Nephron progenitor cell (in vitro differentiated cells): ENCODE data around the gene PTGES3L.
A peak's percentile ranks its signal among the peaks of the same experiment; 100 is the strongest.

Source experiments
- DNase-seq: peaks from one replicate; pipeline ENCODE4 v3.0.0; 2021
- H3K27ac Mint-ChIP-seq: 2 replicates; pipeline ENCODE4 v1.8.0; 2021; ENCODE audit warnings: mild to moderate bottlenecking, moderate library complexity, mixed read lengths
- H3K27me3 Mint-ChIP-seq: 2 replicates; pipeline ENCODE4 v1.8.0; 2021; ENCODE audit warnings: mild to moderate bottlenecking, low read depth, mixed read lengths; ENCODE audit not compliant: poor library complexity
- H3K36me3 Mint-ChIP-seq: 2 replicates; pipeline ENCODE4 v1.8.0; 2021; ENCODE audit warnings: low read depth, mixed read lengths
- H3K4me1 Mint-ChIP-seq: 2 replicates; pipeline ENCODE4 v1.8.0; 2021; ENCODE audit warnings: mixed read lengths
- H3K4me3 Mint-ChIP-seq: 2 replicates; pipeline ENCODE4 v1.8.0; 2021; ENCODE audit warnings: mild to moderate bottlenecking, moderate library complexity, mixed read lengths
- H3K9me3 Mint-ChIP-seq: 2 replicates; pipeline ENCODE4 v1.8.0; 2021; ENCODE audit warnings: mild to moderate bottlenecking, moderate library complexity, mixed read lengths
- TF ChIP-seq, protein P1 (sequence below): fragments of 200-600 bp; sonication (generic); IDR thresholded peaks from 2 replicates; pipeline ENCODE4 v1.5.0; 2021; ENCODE audit warnings: antibody characterized with exemption

Gene PTGES3L

GRCh38 chr17:42971589-42971988, 8.3 kb downstream of the PTGES3L start:
- Mint-ChIP-seq H3K9me3 (peaks cover 4% of the 10 kb centered on the region), H3K27ac (no peak overlapping the region), H3K4me1 (peaks cover 34% of the 10 kb centered on the region), H3K27me3 (peaks cover 9% of the 10 kb centered on the region), H3K4me3 (no peak overlapping the region), H3K36me3 (peaks cover 8% of the 10 kb centered on the region)
- no peak for DNase-seq
- TF ChIP-seq, protein P1, sequence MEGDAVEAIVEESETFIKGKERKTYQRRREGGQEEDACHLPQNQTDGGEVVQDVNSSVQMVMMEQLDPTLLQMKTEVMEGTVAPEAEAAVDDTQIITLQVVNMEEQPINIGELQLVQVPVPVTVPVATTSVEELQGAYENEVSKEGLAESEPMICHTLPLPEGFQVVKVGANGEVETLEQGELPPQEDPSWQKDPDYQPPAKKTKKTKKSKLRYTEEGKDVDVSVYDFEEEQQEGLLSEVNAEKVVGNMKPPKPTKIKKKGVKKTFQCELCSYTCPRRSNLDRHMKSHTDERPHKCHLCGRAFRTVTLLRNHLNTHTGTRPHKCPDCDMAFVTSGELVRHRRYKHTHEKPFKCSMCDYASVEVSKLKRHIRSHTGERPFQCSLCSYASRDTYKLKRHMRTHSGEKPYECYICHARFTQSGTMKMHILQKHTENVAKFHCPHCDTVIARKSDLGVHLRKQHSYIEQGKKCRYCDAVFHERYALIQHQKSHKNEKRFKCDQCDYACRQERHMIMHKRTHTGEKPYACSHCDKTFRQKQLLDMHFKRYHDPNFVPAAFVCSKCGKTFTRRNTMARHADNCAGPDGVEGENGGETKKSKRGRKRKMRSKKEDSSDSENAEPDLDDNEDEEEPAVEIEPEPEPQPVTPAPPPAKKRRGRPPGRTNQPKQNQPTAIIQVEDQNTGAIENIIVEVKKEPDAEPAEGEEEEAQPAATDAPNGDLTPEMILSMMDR = no peak

- Mint-ChIP-seq H3K27ac (peak overlapping the region; percentile 71), H3K36me3 (peaks cover 8% of the 10 kb centered on the region), H3K4me1 (peaks cover 32% of the 10 kb centered on the region), H3K27me3 (peaks cover 7% of the 10 kb centered on the region), H3K9me3 (peaks cover 4% of the 10 kb centered on the region), H3K4me3 (peak overlapping the region; percentile 32)
- TF ChIP-seq, protein P1 = no peak
- DNase-seq = no peak
Measured at GRCh38 chr17:42969001-42969581, 10.8 kb downstream of the PTGES3L start.

DNA sequence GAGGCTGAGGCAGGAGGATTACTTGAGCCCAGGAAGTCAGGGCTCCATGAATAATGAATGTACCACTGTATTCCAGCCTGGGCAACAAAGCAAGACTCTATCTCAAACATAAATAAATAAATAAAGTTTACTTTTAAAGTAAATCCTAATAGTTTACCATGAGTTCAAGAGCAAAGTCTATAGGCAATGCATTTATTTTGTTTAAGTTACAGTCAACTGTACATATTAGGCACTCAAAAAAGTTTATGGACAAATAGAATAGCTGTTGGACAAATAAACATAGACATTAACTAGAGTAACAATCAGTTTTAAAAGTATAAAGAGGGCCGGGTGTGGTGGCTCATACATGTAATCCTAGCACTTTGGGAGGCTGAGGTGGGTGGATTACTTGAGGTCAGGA, 12.0 kb downstream of the PTGES3L start:
- TF ChIP-seq, protein P1 = no peak
- Mint-ChIP-seq H3K36me3 (peaks cover 14% of the 10 kb centered on the region), H3K4me3 (no peak overlapping the region), H3K9me3 (peaks cover 4% of the 10 kb centered on the region), H3K27me3 (peaks cover 7% of the 10 kb centered on the region), H3K4me1 (peaks cover 42% of the 10 kb centered on the region), H3K27ac (no peak overlapping the region)
- DNase-seq = no peak

DNA sequence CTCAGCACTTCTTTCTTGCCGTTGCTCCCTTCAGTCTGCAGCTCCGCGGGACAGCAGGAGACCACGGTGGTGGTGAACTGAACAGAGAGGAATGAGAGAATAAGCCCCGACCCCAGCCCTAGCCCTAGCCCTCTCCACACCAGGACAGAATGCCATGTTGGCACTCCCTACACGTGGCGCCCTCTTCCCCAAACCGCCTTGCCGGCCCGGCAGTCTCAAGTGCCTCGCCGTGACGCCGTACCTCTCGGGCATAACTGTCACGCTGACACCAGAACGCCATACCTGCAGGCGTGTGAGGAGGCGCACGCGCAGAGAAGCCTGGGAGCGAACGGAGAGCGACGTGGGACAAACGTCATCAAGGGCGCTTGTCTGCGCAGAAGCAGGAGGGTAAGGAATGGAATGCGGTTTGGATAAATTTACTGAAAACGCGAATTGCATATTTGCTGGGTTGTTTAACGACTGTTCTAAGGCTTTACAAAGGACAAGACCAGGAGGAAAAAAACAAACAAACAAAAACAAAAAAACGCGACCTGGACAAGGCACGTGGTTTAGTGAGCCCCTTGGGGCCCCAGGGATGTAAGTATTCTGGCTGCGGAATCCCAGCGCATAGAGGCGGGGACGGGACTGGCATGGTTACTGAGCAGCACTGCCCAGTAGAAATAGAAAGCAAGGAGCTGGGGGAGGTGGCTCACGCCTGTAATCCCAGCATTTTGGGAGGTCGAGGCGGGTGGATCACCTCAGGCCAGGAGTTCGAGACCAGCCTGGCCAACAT, 15.5 kb downstream of the PTGES3L start, which contains the start of gene AARSD1:
AARSD1 (minus strand) TSS at position 294 of the 772 bp plus-strand sequence; CDS start at position 280, 14 bp downstream.
- H3K36me3 Mint-ChIP-seq = peaks cover 28% of the 10 kb centered on the region
- H3K4me3 Mint-ChIP-seq = peak within 1 kb of the TSS; percentile 92
- H3K27ac Mint-ChIP-seq = peak within 1 kb of the TSS; percentile 97
- DNase-seq = peak; percentile 86
- H3K27me3 Mint-ChIP-seq = peaks cover 7% of the 10 kb centered on the region
- peaks cover 28% of the 10 kb centered on the region for H3K4me1 Mint-ChIP-seq
- TF ChIP-seq, protein P1 = no peak
- H3K9me3 Mint-ChIP-seq = no peaks in the 10 kb centered on the region

- Mint-ChIP-seq H3K36me3 (peaks cover 71% of the 10 kb centered on the region), H3K4me3 (no peak overlapping the region), H3K27me3 (no peaks in the 10 kb centered on the region), H3K9me3 (no peaks in the 10 kb centered on the region), H3K27ac (no peak overlapping the region), H3K4me1 (no peaks in the 10 kb centered on the region)
- no peak for DNase-seq
- TF ChIP-seq, protein P1 = no peak
Measured at GRCh38 chr17:42953669-42954068, 26.2 kb downstream of the PTGES3L start.
